ENCODE results near the gene SCML1. TPM values are rescaled to one million over a fixed set of nuclear protein-coding genes. Genes with fewer than 3 reads are reported as not detected.

The SCML1 gene
- total RNA-seq, 2 donors from 2014 or later: 5.5 to 7.7 TPM

DNA sequence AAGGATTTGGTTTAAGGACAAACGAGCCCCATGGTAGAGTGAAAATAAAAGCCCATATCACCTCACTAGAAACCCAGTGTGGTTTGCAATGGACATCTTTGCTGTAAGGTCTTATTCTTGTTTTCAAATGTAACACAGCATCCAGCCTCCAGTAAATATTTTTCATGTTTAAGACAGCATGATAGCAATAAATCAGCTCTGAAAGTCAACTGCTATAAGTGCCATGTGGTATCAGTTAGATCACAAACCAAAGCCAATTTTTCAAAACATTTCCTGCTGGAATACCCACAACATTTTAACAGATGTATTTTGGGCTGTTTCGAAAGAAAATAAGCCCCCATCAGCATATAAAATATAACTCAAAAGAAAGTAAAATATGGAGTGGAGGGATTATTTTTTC is 24.0 kb upstream of the SCML1 start:
- Histone ChIP-seq H3K9me3 (no peaks in the 10 kb centered on the region), H3K4me3 (no peak overlapping the region), H3K27me3 (no peaks in the 10 kb centered on the region), H3K36me3 (no peaks in the 10 kb centered on the region), H3K4me1 (no peaks in the 10 kb centered on the region), H3K27ac (no peak overlapping the region)
- DNase-seq (ENCODE audit: low spot score): no peak
- TF ChIP-seq, protein P1, sequence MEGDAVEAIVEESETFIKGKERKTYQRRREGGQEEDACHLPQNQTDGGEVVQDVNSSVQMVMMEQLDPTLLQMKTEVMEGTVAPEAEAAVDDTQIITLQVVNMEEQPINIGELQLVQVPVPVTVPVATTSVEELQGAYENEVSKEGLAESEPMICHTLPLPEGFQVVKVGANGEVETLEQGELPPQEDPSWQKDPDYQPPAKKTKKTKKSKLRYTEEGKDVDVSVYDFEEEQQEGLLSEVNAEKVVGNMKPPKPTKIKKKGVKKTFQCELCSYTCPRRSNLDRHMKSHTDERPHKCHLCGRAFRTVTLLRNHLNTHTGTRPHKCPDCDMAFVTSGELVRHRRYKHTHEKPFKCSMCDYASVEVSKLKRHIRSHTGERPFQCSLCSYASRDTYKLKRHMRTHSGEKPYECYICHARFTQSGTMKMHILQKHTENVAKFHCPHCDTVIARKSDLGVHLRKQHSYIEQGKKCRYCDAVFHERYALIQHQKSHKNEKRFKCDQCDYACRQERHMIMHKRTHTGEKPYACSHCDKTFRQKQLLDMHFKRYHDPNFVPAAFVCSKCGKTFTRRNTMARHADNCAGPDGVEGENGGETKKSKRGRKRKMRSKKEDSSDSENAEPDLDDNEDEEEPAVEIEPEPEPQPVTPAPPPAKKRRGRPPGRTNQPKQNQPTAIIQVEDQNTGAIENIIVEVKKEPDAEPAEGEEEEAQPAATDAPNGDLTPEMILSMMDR (IDR thresholded peaks at IDR 0.05): no peak

DNA sequence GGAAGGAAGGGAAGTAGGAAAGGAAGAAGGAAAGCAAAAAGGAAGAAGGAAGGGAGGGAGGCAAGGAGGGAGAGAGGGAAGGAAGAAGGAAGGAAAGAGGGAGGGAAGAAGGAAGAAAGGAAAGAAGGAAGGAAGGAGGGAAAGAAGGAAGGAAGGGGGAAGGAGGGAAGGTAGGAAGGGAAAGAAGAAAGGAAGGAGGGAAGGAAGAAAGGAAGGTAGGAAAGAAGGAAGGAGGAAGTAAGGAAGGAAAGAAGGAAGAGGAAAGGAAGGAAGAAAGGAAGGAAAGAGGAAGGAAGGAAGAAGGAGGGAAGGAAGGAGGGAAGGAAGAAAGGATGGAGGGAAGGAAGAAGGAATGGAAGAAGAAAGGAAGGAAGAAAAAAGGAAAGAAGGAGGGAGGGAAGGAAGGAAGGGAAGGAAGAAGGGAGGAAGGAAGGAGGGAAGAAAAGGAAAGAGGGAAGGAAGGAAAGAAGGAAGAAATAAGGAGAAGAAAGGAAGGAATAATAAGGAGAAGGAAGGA is 18.6 kb upstream of the SCML1 start:
- Histone ChIP-seq H3K4me3 (no peak overlapping the region), H3K4me1 (no peaks in the 10 kb centered on the region), H3K27me3 (no peaks in the 10 kb centered on the region), H3K9me3 (no peaks in the 10 kb centered on the region), H3K36me3 (no peaks in the 10 kb centered on the region), H3K27ac (no peak overlapping the region)
- no peak for DNase-seq (ENCODE audit: low spot score)
- TF ChIP-seq, protein P1 (IDR thresholded peaks at IDR 0.05): no peak

- H3K36me3 ChIP-seq: no peaks in the 10 kb centered on the region
- H3K4me3 ChIP-seq: no peak overlapping the region
- no peak overlapping the region for H3K27ac ChIP-seq
- H3K9me3 ChIP-seq: no peaks in the 10 kb centered on the region
- H3K4me1 ChIP-seq: no peaks in the 10 kb centered on the region
- TF ChIP-seq, protein P1 (IDR thresholded peaks at IDR 0.05): no peak
- DNase-seq (ENCODE audit: low spot score): no peak
- H3K27me3 ChIP-seq: no peaks in the 10 kb centered on the region
Observed at GRCh38 chrX:17719711-17720110, 17.6 kb upstream of the SCML1 start.

DNA sequence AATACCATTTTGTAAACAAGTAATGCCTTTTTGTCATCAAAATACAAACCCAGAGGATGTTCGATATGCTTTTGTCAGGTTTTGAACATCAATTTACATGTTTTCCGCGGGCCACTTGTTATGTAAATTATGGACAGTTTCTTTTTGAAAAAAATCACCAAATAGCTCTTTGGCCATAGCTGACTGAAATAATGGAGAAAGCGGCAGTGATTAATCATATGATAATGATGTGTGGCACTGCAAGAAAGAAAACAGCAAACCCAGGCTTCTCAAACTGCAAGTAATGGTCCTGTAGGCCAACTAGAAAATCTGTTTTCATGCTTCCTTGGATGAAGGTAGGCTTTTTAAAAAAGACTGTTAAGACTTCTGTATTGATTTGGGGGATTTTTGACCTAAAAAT is 15.6 kb upstream of the SCML1 start:
- Histone ChIP-seq H3K36me3 (no peaks in the 10 kb centered on the region), H3K27ac (no peak overlapping the region), H3K27me3 (no peaks in the 10 kb centered on the region), H3K4me3 (no peak overlapping the region), H3K9me3 (no peaks in the 10 kb centered on the region), H3K4me1 (no peaks in the 10 kb centered on the region)
- no peak for DNase-seq (ENCODE audit: low spot score)
- TF ChIP-seq, protein P1 (IDR thresholded peaks at IDR 0.05): no peak

- Histone ChIP-seq H3K36me3 (no peaks in the 10 kb centered on the region), H3K4me1 (no peaks in the 10 kb centered on the region), H3K27ac (no peak overlapping the region), H3K9me3 (no peaks in the 10 kb centered on the region), H3K27me3 (no peaks in the 10 kb centered on the region), H3K4me3 (no peak overlapping the region)
- TF ChIP-seq, protein P1 (IDR thresholded peaks at IDR 0.05): no peak
- DNase-seq (ENCODE audit: low spot score): no peak
Observed at GRCh38 chrX:17725181-17725580, 12.1 kb upstream of the SCML1 start.

- H3K4me3 ChIP-seq: no peak overlapping the region
- H3K4me1 ChIP-seq: no peaks in the 10 kb centered on the region
- no peaks in the 10 kb centered on the region for H3K9me3 ChIP-seq
- DNase-seq (ENCODE audit: low spot score): no peak
- TF ChIP-seq, protein P1 (IDR thresholded peaks at IDR 0.05): no peak
- no peaks in the 10 kb centered on the region for H3K27me3 ChIP-seq
- H3K36me3 ChIP-seq: no peaks in the 10 kb centered on the region
- no peak overlapping the region for H3K27ac ChIP-seq
Observed at GRCh38 chrX:17732138-17732783, 5.0 kb upstream of the SCML1 start.
